GM23248 (cell line): ENCODE measurements around the gene ANKS1B. TPM values are rescaled to one million over a fixed set of nuclear protein-coding genes. Genes with fewer than 3 reads are reported as not detected.

ENCODE experiments used
- DNase-seq: peaks from one replicate; pipeline ENCODE4 v3.0.0-alpha.2; 2015
- H2AFZ ChIP-seq: fragments of 200-600 bp; sonication (generic); 2 replicates; pipeline ENCODE4 v1.6.1; 2016; ENCODE audit warnings: antibody characterized with exemption
- H3F3A ChIP-seq: fragments of 200-600 bp; sonication (generic); 2 replicates; pipeline ENCODE4 v1.6.1; 2016; ENCODE audit warnings: mild to moderate bottlenecking, antibody characterized with exemption, mixed run types; ENCODE audit not compliant: insufficient read depth
- H3K27ac ChIP-seq: fragments of 200-600 bp; sonication (generic); 2 replicates; pipeline ENCODE4 v1.5.1; 2016; ENCODE audit warnings: mild to moderate bottlenecking
- H3K27me3 ChIP-seq: fragments of 200-600 bp; sonication (generic); replicated peaks from 2 replicates; pipeline ENCODE4 v1.6.1; 2016; ENCODE audit warnings: mild to moderate bottlenecking; ENCODE audit not compliant: insufficient read depth
- H3K36me3 ChIP-seq: fragments of 200-600 bp; sonication (generic); 2 replicates; pipeline ENCODE4 v1.6.1; 2016; ENCODE audit warnings: low read depth, mild to moderate bottlenecking
- H3K4me1 ChIP-seq: fragments of 200-600 bp; sonication (generic); 2 replicates; pipeline ENCODE4 v1.6.1; 2016; ENCODE audit warnings: mild to moderate bottlenecking; ENCODE audit not compliant: insufficient read depth
- H3K4me2 ChIP-seq: fragments of 200-600 bp; sonication (generic); one replicate; pipeline ENCODE4 v1.6.1; 2016; ENCODE audit warnings: mild to moderate bottlenecking; ENCODE audit not compliant: unreplicated experiment
- H3K4me3 ChIP-seq: fragments of 200-600 bp; sonication (generic); 2 replicates; pipeline ENCODE4 v1.5.1; 2016; ENCODE audit warnings: mild to moderate bottlenecking
- H3K79me2 ChIP-seq: fragments of 200-600 bp; sonication (generic); 2 replicates; pipeline ENCODE4 v1.6.1; 2016; ENCODE audit warnings: mild to moderate bottlenecking; ENCODE audit not compliant: insufficient read depth
- H3K9ac ChIP-seq: fragments of 200-600 bp; sonication (generic); 2 replicates; pipeline ENCODE4 v1.6.1; 2016; ENCODE audit warnings: mild to moderate bottlenecking
- H3K9me2 ChIP-seq: fragments of 200-600 bp; sonication (generic); 2 replicates; pipeline ENCODE4 v1.6.1; 2016; ENCODE audit warnings: mixed run types, mild to moderate bottlenecking, moderate library complexity; ENCODE audit not compliant: insufficient read depth
- H3K9me3 ChIP-seq: fragments of 200-600 bp; sonication (generic); one replicate; pipeline ENCODE4 v1.6.1; 2017; ENCODE audit warnings: low read depth
- H4K20me1 ChIP-seq: fragments of 200-600 bp; sonication (generic); 2 replicates; pipeline ENCODE4 v1.6.0; 2016; ENCODE audit not compliant: insufficient read depth
- EZH2 ChIP-seq: fragments of 200-600 bp; sonication (generic); IDR thresholded peaks from 2 replicates; pipeline ENCODE4 v1.6.1; 2018; ENCODE audit warnings: antibody characterized with exemption, mild to moderate bottlenecking; ENCODE audit not compliant: insufficient read depth, poor library complexity, severe bottlenecking
- EZH2phosphoT487 ChIP-seq: fragments of 200-600 bp; sonication (generic); IDR thresholded peaks from 2 replicates; pipeline ENCODE4 v1.6.1; 2018; ENCODE audit warnings: antibody characterized with exemption, moderate library complexity, mild to moderate bottlenecking, low read depth; ENCODE audit not compliant: insufficient read depth
- WGBS, 2 experiments: methylation state at CpG; one replicate each; pipeline ENCODE4 v1.1.6; 2015 to 2017; ENCODE audit warnings: low lambda C conversion rate in 2 of 2, low coverage in 1 of 2; ENCODE audit errors: missing lambda C conversion rate in 2 of 2; 5-methylcytosine and 5-hydroxymethylcytosine counted together
- in situ Hi-C: fragments of 300-500 bp; cut with MboI; formaldehyde crosslinking; loops from 2 replicates; pipeline ENCODE4 v1.15.0; 2020
- polyA plus RNA-seq: library from polyadenylated mRNA; unstranded; fragments of >200 nt; fragmentation: Nextera tagmentation; extraction: Ambion mirVana; gene quantifications from 2 replicates; pipeline ENCODE4 v1.2.1, GENCODE V29; 2016
- total RNA-seq: library from RNA; depleted of rRNA; stranded (reverse); fragments of >200 nt; shearing (Covaris generic); gene quantifications from 2 replicates; pipeline ENCODE4 v1.2.3, GENCODE V29; 2014

ANKS1B gene
- total and polyA plus RNA-seq, 2 experiments from 2014 or later: not detected

GRCh38 chr12:99413751-99414150 is 571.0 kb downstream of the ANKS1B start:
- Histone ChIP-seq H3K9me3 (peaks cover 11% of the 10 kb centered on the region), H3K36me3 (no peaks in the 10 kb centered on the region), H3K4me2 (no peak overlapping the region), H3K9ac (no peak overlapping the region), H3K79me2 (no peaks in the 10 kb centered on the region), H3F3A (no peaks in the 10 kb centered on the region), H3K27ac (no peak overlapping the region), H3K4me3 (no peak overlapping the region), H2AFZ (no peak overlapping the region), H3K9me2 (no peaks in the 10 kb centered on the region), H3K27me3 (no peaks in the 10 kb centered on the region), H3K4me1 (no peaks in the 10 kb centered on the region), H4K20me1 (no peaks in the 10 kb centered on the region)
- WGBS, 2 experiments: 8 to 16% methylated on average over 3 of the region's 3 CpGs
- in situ Hi-C loops: no loop called here
- TF ChIP-seq EZH2 (no peak), EZH2phosphoT487 (no peak)
- DNase-seq: no peak

GRCh38 chr12:99393763-99394162 is 591.0 kb downstream of the ANKS1B start:
- H3K9ac ChIP-seq: no peak overlapping the region
- no peak overlapping the region for H2AFZ ChIP-seq
- in situ Hi-C loops: no loop called here
- H3F3A ChIP-seq: no peaks in the 10 kb centered on the region
- no peak for TF ChIP-seq EZH2phosphoT487
- no peaks in the 10 kb centered on the region for H3K9me2 ChIP-seq
- no peak overlapping the region for H3K27ac ChIP-seq
- no peaks in the 10 kb centered on the region for H4K20me1 ChIP-seq
- H3K27me3 ChIP-seq: no peaks in the 10 kb centered on the region
- no peak overlapping the region for H3K4me3 ChIP-seq
- H3K36me3 ChIP-seq: no peaks in the 10 kb centered on the region
- H3K4me1 ChIP-seq: no peaks in the 10 kb centered on the region
- no peaks in the 10 kb centered on the region for H3K79me2 ChIP-seq
- no peak for DNase-seq
- H3K4me2 ChIP-seq: no peak overlapping the region
- H3K9me3 ChIP-seq: no peaks in the 10 kb centered on the region

DNA sequence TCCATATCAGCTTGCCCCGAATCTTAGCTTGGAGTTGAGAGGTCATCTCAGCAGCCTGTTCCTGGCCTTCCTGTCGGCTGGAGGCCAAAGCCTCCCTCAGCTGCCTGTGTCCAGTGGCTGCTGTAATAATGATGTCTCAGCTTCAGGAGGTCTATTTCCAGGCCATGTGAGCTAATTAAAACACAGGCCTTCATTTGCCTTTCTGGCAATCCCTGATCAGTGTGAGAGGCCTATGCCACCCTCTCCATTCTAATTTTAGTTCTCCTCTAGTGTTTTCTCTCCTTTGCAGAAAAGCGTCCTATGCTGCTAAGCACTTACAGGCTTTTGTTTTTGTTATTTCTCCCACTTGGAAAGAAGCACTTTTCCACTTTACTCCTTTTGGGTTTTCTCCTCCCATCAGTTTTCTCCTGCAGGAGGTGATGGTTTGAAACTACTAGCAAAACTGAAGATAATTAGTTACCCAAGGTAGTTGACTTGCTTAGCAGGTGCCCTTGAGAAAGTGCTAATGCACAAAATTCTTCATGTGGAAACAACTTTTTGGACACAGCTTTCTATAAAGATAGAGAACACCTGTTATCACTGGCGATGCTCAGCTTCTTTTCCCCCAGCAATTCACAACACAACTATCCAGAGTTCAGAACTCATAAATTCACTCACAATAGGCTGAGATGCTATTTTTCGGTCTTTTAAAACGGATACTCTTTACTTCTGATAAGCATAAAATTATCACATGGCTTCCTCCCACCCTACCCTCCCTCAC is 592.5 kb downstream of the ANKS1B start:
- H4K20me1 ChIP-seq: no peaks in the 10 kb centered on the region
- no peak for TF ChIP-seq EZH2
- TF ChIP-seq EZH2phosphoT487: no peak
- no peaks in the 10 kb centered on the region for H3K27me3 ChIP-seq
- H3F3A ChIP-seq: no peaks in the 10 kb centered on the region
- H3K79me2 ChIP-seq: no peaks in the 10 kb centered on the region
- H2AFZ ChIP-seq: no peak overlapping the region
- H3K36me3 ChIP-seq: no peaks in the 10 kb centered on the region
- H3K9me3 ChIP-seq: no peaks in the 10 kb centered on the region
- DNase-seq: no peak
- H3K4me2 ChIP-seq: no peak overlapping the region
- no peak overlapping the region for H3K9ac ChIP-seq
- H3K4me3 ChIP-seq: no peak overlapping the region
- in situ Hi-C loops: no loop called here
- WGBS, 2 experiments: 46 to 51% methylated on average over 6 of the region's 6 CpGs
- H3K9me2 ChIP-seq: no peaks in the 10 kb centered on the region
- no peaks in the 10 kb centered on the region for H3K4me1 ChIP-seq
- H3K27ac ChIP-seq: no peak overlapping the region

DNA sequence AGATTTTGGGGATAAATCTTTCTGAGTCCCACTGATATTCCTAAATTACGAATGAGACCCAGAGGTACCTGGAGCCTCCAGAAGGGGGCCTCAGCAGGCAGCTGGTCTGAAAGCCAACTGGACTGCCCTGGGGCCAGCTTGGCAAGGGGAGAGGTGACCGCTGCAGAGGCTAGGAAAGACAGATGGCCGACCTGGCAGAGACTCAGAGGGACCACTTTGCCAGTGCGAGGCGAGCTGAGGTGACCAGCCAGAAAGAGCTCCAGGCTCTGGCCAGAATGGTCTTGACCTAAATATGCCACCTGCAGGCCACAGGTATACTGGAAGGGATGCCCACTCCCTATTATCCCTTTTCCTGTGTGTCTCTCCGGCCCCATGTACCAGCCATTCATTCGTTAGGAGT is 594.0 kb downstream of the ANKS1B start:
- Histone ChIP-seq H4K20me1 (no peaks in the 10 kb centered on the region), H3K9me3 (no peaks in the 10 kb centered on the region), H3K27me3 (no peaks in the 10 kb centered on the region), H2AFZ (no peak overlapping the region), H3K4me1 (no peaks in the 10 kb centered on the region), H3K4me2 (no peak overlapping the region), H3K36me3 (no peaks in the 10 kb centered on the region), H3K79me2 (no peaks in the 10 kb centered on the region), H3K4me3 (no peak overlapping the region), H3F3A (no peaks in the 10 kb centered on the region), H3K27ac (no peak overlapping the region), H3K9me2 (no peaks in the 10 kb centered on the region), H3K9ac (no peak overlapping the region)
- in situ Hi-C loops: no loop called here
- peak; percentile 42 for DNase-seq
- TF ChIP-seq EZH2phosphoT487 (no peak), EZH2 (no peak)
- WGBS, 2 experiments: 48% methylated on average over 7 of the region's 7 CpGs

DNA sequence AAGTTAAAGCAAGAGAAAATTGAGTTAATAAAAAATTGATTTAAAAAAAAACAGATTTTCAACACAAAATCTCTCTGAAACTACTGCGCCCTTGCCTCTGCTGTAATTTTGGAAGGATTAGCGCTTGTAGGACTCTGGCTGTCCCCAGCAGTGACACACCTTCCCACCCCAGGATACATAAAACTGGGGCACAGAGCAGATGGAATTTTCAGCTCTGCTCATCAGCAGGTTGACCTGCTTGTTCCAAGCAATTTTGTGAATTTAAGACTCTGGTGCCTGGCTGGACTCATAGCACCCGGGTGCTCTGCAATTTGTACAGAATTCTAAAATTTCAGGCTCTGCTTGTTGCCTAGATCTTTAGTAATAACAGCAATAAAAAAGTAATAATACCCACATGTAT is 595.0 kb downstream of the ANKS1B start:
- Histone ChIP-seq H3K4me2 (no peak overlapping the region), H3K9me2 (no peaks in the 10 kb centered on the region), H3K9me3 (no peaks in the 10 kb centered on the region), H3K27me3 (no peaks in the 10 kb centered on the region), H3K9ac (no peak overlapping the region), H3K36me3 (no peaks in the 10 kb centered on the region), H3K79me2 (no peaks in the 10 kb centered on the region), H3K27ac (no peak overlapping the region), H2AFZ (no peak overlapping the region), H3K4me3 (no peak overlapping the region), H3K4me1 (no peaks in the 10 kb centered on the region), H3F3A (no peaks in the 10 kb centered on the region), H4K20me1 (no peaks in the 10 kb centered on the region)
- DNase-seq: no peak
- in situ Hi-C loops: no loop called here
- TF ChIP-seq EZH2phosphoT487: no peak
- no peak for TF ChIP-seq EZH2
- 73 to 76% methylated on average over 3 of the region's 3 CpGs for WGBS, 2 experiments
